Neural progenitor cell (in vitro differentiated cells): ENCODE data around the gene DTWD2.

ENCODE experiments used
- EZH2 ChIP-seq: fragments of 200-600 bp; sonication (generic); IDR thresholded peaks from 2 replicates; pipeline ENCODE4 v1.6.1; 2017; ENCODE audit warnings: antibody characterized with exemption, mild to moderate bottlenecking, moderate library complexity
- EZH2phosphoT487 ChIP-seq: fragments of 200-600 bp; sonication (generic); IDR thresholded peaks from 2 replicates; pipeline ENCODE4 v1.6.1; 2017; ENCODE audit warnings: antibody characterized with exemption
- TF ChIP-seq, protein P1 (sequence below): fragments of 200-600 bp; sonication (generic); IDR thresholded peaks from 2 replicates; pipeline ENCODE4 v1.5.1; 2017; ENCODE audit warnings: antibody characterized with exemption, mild to moderate bottlenecking

DNA sequence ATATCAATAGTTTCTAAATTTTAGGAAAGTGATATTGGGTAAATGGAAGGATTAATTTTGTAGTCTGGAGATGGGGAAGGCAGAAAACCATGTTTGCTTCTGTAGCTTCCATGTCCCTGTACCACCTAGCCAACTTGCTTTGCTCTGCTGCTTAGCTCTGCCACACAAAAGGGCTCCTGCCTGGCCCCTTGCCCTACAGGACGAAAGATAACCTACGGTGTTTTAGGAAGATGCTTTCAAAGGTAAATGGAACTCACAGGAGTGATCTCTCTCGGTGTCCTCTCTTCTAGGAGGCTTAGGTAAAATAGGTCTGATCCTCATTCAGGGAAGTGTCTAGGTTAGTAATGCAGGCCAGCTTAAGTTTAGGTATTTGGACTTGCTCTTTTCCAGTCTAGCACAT, 44.8 kb upstream of the DTWD2 start:
- TF ChIP-seq, protein P1, sequence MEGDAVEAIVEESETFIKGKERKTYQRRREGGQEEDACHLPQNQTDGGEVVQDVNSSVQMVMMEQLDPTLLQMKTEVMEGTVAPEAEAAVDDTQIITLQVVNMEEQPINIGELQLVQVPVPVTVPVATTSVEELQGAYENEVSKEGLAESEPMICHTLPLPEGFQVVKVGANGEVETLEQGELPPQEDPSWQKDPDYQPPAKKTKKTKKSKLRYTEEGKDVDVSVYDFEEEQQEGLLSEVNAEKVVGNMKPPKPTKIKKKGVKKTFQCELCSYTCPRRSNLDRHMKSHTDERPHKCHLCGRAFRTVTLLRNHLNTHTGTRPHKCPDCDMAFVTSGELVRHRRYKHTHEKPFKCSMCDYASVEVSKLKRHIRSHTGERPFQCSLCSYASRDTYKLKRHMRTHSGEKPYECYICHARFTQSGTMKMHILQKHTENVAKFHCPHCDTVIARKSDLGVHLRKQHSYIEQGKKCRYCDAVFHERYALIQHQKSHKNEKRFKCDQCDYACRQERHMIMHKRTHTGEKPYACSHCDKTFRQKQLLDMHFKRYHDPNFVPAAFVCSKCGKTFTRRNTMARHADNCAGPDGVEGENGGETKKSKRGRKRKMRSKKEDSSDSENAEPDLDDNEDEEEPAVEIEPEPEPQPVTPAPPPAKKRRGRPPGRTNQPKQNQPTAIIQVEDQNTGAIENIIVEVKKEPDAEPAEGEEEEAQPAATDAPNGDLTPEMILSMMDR: no peak
- TF ChIP-seq EZH2 (no peak), EZH2phosphoT487 (no peak)
